B cell (primary cell): ENCODE measurements around the gene WDR18.

ENCODE experiments used
- CTCF ChIP-seq: fragments of 200-600 bp; IDR thresholded peaks from one replicate; pipeline ENCODE4 v1.8.0; 2022; ENCODE audit warnings: antibody characterized with exemption, mild to moderate bottlenecking
- EZH2 ChIP-seq: IDR thresholded peaks from 2 replicates; pipeline ENCODE4 v1.6.1; 2012; ENCODE audit warnings: borderline replicate concordance, low read depth, mild to moderate bottlenecking, moderate library complexity, low read length; ENCODE audit not compliant: insufficient read depth, poor library complexity, severe bottlenecking

GRCh38 chr19:1020868-1021425 lies 36.8 kb downstream of the WDR18 start, which contains the start of gene TMEM259:
- TF ChIP-seq CTCF (no peak), EZH2 (no peak)
